GM12891 (cell line): ENCODE data around the gene ROS1.

ENCODE experiments used
- PAX5 ChIP-seq: IDR thresholded peaks from 2 replicates; pipeline ENCODE4 v1.6.1; 2011; ENCODE audit warnings: low read length, moderate library complexity, mild to moderate bottlenecking; ENCODE audit not compliant: insufficient read depth, severe bottlenecking
- POLR2A ChIP-seq: IDR thresholded peaks from 2 replicates; pipeline ENCODE4 v1.6.1; 2011; ENCODE audit warnings: low read depth, low read length, control low read depth
- POLR2AphosphoS5 ChIP-seq: IDR thresholded peaks from 2 replicates; pipeline ENCODE4 v1.6.1; 2011; ENCODE audit warnings: low read depth, low read length, control low read depth
- POU2F2 ChIP-seq: IDR thresholded peaks from 2 replicates; pipeline ENCODE4 v1.6.1; 2011; ENCODE audit warnings: low read depth, mild to moderate bottlenecking, control low read depth, low read length, moderate library complexity
- TAF1 ChIP-seq: IDR thresholded peaks from 2 replicates; pipeline ENCODE4 v1.6.1; 2011; ENCODE audit warnings: low read depth, low read length, control low read depth

- TF ChIP-seq POLR2A (no peak), TAF1 (no peak), POLR2AphosphoS5 (no peak), PAX5 (no peak), POU2F2 (no peak)
Measured at GRCh38 chr6:117265410-117266256, 160.1 kb downstream of the ROS1 start, which contains the start of gene VGLL2.
